GM21381 (cell line): ENCODE results near the gene NEAT1.

Experiments used
- ATAC-seq: cut with Tn5 transposase; IDR thresholded peaks from one replicate; pipeline ENCODE4 v1.9.1; 2021; ENCODE audit warnings: mild to moderate bottlenecking, moderate library complexity; ENCODE audit not compliant: unreplicated experiment

The NEAT1 gene

DNA sequence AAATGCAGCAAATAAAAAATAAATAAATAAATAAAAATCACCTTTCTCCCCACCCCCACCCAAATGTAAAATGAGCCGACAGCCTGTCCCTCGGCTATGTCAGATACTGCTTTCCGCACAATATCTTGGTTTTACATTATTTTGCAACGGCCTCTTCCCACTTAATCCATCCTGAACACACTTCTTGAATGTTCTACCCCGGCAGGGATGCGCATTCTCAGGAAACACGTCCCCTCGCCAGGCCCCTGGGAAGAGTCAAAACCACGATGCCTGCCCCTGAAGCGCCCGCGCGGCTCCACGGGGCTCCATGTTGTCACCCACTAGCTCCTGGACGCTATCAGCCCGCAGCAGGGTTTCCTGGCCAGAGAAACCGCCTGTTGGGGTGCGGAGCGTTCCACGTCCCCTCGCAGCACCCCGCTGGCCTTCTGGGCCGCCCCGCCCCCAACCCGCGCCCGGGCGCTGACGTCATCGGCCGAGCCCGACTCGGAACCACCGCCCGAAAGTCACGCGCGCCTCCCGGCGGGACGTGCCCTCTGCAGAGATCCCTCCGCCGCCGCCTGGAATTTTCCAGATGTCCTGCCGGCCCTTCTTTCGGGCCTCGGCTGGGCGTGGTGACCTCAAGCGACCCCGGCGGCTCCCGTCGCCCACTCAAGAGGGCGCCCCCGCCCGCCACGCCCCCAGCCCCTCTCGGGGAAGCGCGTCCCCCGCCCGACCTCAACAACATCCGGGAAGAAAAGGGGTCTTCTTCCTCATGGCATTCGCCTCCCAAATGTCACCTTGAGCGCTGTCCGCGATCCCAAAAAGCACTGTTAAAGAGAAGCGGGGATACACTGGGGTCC is 585 bp upstream of the NEAT1 start:
- peak; percentile 28 for ATAC-seq

GRCh38 chr11:65423516-65424204 is 1.1 kb downstream of the NEAT1 start:
- ATAC-seq = no peak

DNA sequence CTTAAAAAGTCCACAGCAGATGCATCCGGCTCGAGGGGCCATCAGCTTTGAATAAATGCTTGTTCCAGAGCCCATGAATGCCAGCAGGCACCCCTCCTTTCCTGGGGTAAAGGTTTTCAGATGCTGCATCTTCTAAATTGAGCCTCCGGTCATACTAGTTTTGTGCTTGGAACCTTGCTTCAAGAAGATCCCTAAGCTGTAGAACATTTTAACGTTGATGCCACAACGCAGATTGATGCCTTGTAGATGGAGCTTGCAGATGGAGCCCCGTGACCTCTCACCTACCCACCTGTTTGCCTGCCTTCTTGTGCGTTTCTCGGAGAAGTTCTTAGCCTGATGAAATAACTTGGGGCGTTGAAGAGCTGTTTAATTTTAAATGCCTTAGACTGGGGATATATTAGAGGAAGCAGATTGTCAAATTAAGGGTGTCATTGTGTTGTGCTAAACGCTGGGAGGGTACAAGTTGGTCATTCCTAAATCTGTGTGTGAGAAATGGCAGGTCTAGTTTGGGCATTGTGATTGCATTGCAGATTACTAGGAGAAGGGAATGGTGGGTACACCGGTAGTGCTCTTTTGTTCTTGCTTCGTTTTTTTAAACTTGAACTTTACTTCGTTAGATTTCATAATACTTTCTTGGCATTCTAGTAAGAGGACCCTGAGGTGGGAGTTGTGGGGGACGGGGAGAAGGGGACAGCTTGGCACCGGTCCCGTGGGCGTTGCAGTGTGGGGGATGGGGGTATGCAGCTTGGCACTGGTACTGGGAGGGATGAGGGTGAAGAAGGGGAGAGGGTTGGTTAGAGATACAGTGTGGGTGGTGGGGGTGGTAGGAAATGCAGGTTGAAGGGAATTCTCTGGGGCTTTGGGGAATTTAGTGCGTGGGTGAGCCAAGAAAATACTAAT is 1.9 kb downstream of the NEAT1 start:
- no peak for ATAC-seq

DNA sequence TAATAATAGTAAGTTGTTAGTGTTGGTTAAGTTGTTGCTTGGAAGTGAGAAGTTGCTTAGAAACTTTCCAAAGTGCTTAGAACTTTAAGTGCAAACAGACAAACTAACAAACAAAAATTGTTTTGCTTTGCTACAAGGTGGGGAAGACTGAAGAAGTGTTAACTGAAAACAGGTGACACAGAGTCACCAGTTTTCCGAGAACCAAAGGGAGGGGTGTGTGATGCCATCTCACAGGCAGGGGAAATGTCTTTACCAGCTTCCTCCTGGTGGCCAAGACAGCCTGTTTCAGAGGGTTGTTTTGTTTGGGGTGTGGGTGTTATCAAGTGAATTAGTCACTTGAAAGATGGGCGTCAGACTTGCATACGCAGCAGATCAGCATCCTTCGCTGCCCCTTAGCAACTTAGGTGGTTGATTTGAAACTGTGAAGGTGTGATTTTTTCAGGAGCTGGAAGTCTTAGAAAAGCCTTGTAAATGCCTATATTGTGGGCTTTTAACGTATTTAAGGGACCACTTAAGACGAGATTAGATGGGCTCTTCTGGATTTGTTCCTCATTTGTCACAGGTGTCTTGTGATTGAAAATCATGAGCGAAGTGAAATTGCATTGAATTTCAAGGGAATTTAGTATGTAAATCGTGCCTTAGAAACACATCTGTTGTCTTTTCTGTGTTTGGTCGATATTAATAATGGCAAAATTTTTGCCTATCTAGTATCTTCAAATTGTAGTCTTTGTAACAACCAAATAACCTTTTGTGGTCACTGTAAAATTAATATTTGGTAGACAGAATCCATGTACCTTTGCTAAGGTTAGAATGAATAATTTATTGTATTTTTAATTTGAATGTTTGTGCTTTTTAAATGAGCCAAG is 2.7 kb downstream of the NEAT1 start:
- ATAC-seq = no peak

DNA sequence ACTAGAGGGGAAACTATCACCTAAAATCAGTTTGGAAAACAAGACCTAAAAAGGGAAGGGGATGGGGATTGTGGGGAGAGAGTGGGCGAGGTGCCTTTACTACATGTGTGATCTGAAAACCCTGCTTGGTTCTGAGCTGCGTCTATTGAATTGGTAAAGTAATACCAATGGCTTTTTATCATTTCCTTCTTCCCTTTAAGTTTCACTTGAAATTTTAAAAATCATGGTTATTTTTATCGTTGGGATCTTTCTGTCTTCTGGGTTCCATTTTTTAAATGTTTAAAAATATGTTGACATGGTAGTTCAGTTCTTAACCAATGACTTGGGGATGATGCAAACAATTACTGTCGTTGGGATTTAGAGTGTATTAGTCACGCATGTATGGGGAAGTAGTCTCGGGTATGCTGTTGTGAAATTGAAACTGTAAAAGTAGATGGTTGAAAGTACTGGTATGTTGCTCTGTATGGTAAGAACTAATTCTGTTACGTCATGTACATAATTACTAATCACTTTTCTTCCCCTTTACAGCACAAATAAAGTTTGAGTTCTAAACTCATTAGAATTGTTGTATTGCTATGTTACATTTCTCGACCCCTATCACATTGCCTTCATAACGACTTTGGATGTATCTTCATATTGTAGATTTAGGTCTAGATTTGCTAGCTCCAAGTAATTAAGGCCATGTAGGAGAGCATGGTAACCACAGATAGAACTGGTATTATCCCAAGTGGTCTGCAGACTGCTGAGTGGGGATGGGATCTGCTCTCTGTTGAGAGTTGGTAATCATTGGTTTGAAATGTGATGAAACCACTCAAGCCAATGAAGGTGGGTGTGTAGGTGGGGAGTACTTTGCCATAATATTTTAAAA is 3.6 kb downstream of the NEAT1 start:
- no peak for ATAC-seq

GRCh38 chr11:65426839-65427690 is 4.5 kb downstream of the NEAT1 start:
- ATAC-seq = no peak

- ATAC-seq = no peak
Observed at GRCh38 chr11:65427691-65428577, 5.3 kb downstream of the NEAT1 start.

- ATAC-seq = no peak
Observed at GRCh38 chr11:65428578-65429067, 6.0 kb downstream of the NEAT1 start.

DNA sequence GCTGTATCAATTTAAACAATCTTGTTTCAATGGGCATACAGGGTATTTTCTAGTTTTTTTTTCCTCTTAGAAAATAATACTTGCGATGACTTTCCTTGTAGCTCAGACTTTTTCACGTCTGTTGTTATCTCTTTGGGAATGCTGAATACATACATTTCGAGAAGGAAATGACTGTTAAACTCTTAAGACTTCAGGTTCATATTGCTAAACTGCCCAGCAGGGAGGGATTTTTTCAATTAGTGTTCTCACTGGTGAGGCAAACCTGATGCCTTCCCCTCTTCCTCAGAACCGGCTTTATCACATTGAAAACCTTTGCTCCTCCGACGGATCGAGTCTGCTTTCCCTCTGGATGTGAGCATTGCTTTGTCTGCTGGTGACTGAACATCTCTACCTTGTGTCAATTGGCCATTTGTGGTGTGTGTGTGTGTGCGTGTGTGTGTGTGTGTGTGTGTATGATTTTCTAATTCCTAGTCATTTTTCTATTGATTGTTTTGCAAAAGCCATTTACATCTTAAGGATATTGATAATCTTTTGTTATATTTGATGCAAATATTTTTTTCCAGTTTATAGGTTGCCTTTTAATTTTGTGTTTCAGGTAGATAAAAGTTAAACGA is 6.6 kb downstream of the NEAT1 start:
- ATAC-seq = no peak

DNA sequence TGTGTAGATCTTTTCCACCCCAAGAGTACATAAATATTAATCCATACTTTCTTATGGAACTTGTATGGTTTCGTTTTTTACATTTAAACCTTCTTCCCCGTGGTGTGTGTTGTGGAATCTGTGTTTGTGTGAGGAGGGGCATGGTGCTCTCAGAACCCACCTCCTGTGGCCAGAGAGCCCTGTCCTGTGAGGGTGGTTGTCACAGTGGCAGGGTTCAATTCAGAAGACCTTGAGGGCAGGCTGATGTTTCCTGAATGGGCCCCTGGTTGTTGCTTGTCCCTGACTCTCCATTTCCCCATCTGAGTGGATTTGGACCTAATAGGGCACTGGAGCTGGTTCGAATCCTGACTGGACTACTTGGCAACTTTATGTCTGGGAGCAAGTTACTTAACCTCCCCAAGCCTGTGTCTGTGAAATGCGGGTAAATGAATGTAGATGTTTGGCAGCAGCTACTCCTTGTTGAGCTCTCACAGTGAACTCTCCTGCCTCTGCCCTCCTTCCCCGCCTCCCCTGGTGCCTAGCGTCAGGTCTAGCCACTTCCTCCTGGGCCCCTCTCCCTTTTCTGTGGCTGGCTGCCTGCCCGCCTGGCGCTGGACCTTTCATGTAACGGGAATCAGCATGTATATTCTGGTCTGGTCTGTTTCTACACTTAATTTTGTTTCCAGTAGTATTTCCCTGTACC is 7.3 kb downstream of the NEAT1 start:
- ATAC-seq = no peak

DNA sequence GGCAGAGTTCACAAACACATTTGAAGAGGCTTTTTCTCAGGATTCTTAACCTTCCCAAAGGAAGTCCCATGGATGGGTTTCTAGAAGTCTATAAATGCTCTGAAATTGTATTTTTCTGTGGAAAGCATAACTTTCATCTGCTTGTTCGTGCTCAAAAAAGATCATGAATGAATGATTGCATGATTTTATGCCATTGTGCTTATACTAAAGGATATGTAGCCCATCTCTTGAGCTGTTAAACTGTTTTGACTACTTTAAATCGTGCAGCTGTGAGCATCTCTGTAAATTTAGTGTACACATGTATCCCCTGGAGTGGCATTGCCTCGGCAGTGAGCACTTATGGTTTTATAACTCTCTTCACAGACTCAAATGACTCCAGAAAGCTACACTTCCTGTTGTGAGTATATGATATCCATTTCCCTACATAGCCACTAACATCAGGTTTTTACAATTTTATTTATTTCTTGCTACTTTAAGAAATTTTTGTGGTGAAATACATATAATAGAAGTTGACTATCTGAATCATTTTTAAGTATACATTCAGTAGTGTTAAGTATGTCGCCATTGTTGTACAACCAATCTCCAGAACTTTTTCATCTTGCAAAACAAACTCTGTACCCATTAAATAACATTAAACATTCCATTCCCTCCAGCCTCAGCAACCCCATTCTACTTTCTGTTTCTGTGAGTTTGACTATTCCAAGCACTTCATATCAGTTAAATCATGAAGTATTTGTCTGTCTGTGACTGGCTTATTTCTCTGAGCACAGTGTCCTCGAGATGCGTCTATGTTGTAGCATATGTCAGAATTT is 8.0 kb downstream of the NEAT1 start:
- ATAC-seq = no peak

DNA sequence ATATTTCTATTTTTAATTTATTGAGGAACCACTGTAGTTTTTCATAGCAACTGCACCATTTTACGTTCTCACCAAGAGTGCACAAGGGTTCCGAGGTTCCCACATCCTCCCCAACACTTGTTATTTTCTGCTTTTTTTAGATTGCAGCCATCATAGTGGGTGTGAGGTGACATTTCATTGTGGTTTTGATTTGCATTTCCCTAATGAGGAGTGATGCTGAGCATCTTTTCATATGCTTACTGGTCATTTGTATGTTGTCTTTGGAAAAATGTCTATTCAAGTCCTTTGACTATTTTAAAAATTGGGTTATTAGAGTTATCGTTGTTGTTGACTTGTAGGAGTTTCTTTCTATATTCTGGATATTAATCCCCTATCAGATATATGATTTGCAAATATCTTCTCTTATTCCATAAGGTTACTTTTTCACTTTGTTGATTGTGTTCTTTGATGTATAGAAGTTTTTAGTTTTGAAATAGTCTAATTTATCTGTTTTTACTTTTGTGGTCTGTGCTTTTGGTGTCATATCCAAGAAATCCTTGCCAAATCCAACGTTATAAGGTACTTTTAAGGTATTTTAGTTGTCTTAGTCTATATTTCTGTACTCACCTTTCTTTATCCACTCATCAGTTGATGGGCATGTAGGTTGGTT is 9.0 kb downstream of the NEAT1 start:
- ATAC-seq = no peak

- ATAC-seq = no peak
Observed at GRCh38 chr11:65432100-65432650, 9.6 kb downstream of the NEAT1 start.

- no peak for ATAC-seq
Observed at GRCh38 chr11:65432686-65433582, 10.3 kb downstream of the NEAT1 start.
